Sigmoid colon (tissue), 4 donors: ENCODE measurements around the gene SLC15A4.

ENCODE experiments used
- CTCF ChIP-seq, 4 experiments: fragments of 450-650 bp in 3 of 4; fragments of 200-600 bp in 1 of 4; IDR thresholded peaks; one replicate each; pipeline ENCODE4 v1.5.1; 2016 to 2019; ENCODE audit warnings: antibody characterized with exemption in 4 of 4, mild to moderate bottlenecking in 3 of 4, moderate library complexity in 2 of 4
- EP300 ChIP-seq, 4 donors: sonication (generic); formaldehyde crosslinking; IDR thresholded peaks; one replicate each; pipeline ENCODE4 v1.6.1; 2017; ENCODE audit warnings: antibody characterized with exemption in 4 of 4
- POLR2A ChIP-seq, 2 donors: fragments of 450-650 bp; IDR thresholded peaks; one replicate each; pipeline ENCODE4 v1.6.1; 2016; ENCODE audit warnings: antibody characterized with exemption in 2 of 2, mild to moderate bottlenecking in 2 of 2, moderate library complexity in 2 of 2
- POLR2AphosphoS5 ChIP-seq, 4 donors: sonication (generic); formaldehyde crosslinking; IDR thresholded peaks; one replicate each; pipeline ENCODE4 v1.6.1; 2017; ENCODE audit warnings: antibody characterized with exemption in 4 of 4

GRCh38 chr12:128767518-128767917, 56.2 kb downstream of the SLC15A4 start:
- TF ChIP-seq POLR2AphosphoS5 (IDR thresholded peaks at IDR 0.05) (no peak), CTCF (IDR thresholded peaks at IDR 0.05) (no peak), EP300 (IDR thresholded peaks at IDR 0.05) (no peak), POLR2A (IDR thresholded peaks at IDR 0.05) (no peak)
